ENCODE results near the gene RBFOX2.

DNA sequence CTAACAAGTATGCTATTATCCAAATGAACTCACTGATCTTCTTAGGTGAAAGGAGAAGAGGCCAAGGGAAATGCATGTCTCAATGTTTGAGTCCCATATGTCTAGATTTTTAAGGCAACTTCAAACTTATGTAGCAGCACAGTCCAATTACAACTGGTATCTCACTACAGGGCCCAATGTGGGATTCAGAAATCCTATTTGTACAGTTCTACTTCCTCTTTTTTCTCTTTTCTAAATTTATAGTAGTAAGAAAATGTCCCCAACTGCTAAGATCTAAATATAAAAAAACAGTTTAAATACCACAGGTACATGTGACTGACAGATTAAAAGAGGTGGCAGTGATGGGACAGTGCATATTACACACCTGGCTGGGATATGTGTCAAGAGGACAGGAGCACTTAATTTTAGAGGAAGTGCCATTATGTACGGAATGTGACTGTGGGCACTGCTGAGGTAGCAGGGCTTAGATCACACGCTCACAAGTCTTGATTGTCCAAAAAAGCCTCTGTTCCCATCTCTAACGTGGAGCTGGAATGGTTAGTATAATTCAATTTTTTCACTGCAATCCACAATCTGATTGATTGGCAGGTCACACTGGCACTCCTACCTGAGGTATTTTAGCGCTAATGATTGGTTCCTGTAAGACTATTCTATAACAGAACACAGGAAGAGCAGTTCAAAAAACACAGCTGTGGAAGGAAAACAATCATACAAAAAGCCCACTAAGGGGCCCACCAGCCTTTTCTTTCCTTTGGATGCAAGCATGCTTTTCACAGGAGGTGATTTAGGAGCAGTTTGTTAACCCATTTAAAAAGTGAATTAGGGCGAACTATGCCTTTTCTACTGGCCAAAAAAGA, 276.4 kb downstream of the RBFOX2 start:
- TF ChIP-seq SP1 (IDR thresholded peaks at IDR 0.05) = no peak
- TF ChIP-seq SP1 (CRISPR knock-in tag; IDR thresholded peaks at IDR 0.05) = no peak
- TF ChIP-seq, protein P1, sequence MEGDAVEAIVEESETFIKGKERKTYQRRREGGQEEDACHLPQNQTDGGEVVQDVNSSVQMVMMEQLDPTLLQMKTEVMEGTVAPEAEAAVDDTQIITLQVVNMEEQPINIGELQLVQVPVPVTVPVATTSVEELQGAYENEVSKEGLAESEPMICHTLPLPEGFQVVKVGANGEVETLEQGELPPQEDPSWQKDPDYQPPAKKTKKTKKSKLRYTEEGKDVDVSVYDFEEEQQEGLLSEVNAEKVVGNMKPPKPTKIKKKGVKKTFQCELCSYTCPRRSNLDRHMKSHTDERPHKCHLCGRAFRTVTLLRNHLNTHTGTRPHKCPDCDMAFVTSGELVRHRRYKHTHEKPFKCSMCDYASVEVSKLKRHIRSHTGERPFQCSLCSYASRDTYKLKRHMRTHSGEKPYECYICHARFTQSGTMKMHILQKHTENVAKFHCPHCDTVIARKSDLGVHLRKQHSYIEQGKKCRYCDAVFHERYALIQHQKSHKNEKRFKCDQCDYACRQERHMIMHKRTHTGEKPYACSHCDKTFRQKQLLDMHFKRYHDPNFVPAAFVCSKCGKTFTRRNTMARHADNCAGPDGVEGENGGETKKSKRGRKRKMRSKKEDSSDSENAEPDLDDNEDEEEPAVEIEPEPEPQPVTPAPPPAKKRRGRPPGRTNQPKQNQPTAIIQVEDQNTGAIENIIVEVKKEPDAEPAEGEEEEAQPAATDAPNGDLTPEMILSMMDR (CRISPR knock-in tag; IDR thresholded peaks at IDR 0.05) = no peak
- TF ChIP-seq POLR2A (IDR thresholded peaks at IDR 0.05; ENCODE audit: insufficient read depth in 1 of 2, low read depth in 2 of 2, low read length in 2 of 2) = no peak
- no peak for TF ChIP-seq CBX2 (IDR thresholded peaks at IDR 0.05; ENCODE audit: low read depth, low read length)
- TF ChIP-seq CBX2 (CRISPR knock-in tag; IDR thresholded peaks at IDR 0.05; ENCODE audit: low read depth) = no peak
- TF ChIP-seq, protein P2, sequence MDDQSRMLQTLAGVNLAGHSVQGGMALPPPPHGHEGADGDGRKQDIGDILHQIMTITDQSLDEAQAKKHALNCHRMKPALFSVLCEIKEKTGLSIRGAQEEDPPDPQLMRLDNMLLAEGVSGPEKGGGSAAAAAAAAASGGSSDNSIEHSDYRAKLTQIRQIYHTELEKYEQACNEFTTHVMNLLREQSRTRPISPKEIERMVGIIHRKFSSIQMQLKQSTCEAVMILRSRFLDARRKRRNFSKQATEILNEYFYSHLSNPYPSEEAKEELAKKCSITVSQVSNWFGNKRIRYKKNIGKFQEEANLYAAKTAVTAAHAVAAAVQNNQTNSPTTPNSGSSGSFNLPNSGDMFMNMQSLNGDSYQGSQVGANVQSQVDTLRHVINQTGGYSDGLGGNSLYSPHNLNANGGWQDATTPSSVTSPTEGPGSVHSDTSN (CRISPR knock-in tag; IDR thresholded peaks at IDR 0.05; ENCODE audit: borderline replicate concordance) = no peak
- no peak for TF ChIP-seq ZNF780A (CRISPR knock-in tag; IDR thresholded peaks at IDR 0.05)
- no peak for TF ChIP-seq MED8 (CRISPR knock-in tag; IDR thresholded peaks at IDR 0.05; ENCODE audit: insufficient replicate concordance)
- no peak for TF ChIP-seq ESRRA (CRISPR knock-in tag; IDR thresholded peaks at IDR 0.05; ENCODE audit: low read depth)
- TF ChIP-seq ZMYM3 (CRISPR knock-in tag; IDR thresholded peaks at IDR 0.05) = no peak
- TF ChIP-seq ZNF138 (CRISPR knock-in tag; IDR thresholded peaks at IDR 0.05; ENCODE audit: low read depth) = no peak
- TF ChIP-seq ARID4A (CRISPR knock-in tag; IDR thresholded peaks at IDR 0.05; ENCODE audit: borderline replicate concordance) = no peak
- no peak for TF ChIP-seq SNRNP70 (IDR thresholded peaks at IDR 0.05; ENCODE audit: low read depth, low read length)
- TF ChIP-seq CBFB (CRISPR knock-in tag; IDR thresholded peaks at IDR 0.05) = no peak
